GM21786 (cell line): ENCODE measurements around the gene RBFOX2.

Experiments used
- ATAC-seq: cut with Tn5 transposase; IDR thresholded peaks from one replicate; pipeline ENCODE4 v1.9.1; 2021; ENCODE audit not compliant: unreplicated experiment

Gene RBFOX2

GRCh38 chr22:35903571-35904335 is 124.9 kb downstream of the RBFOX2 start:
- no peak for ATAC-seq

- ATAC-seq, result no peak
Observed at GRCh38 chr22:35900483-35901168, 128.0 kb downstream of the RBFOX2 start.

- no peak for ATAC-seq
Observed at GRCh38 chr22:35899736-35900135, 128.9 kb downstream of the RBFOX2 start.

- no peak for ATAC-seq
Observed at GRCh38 chr22:35896111-35896705, 132.4 kb downstream of the RBFOX2 start.

GRCh38 chr22:35894937-35895708 is 133.5 kb downstream of the RBFOX2 start:
- ATAC-seq, result no peak

GRCh38 chr22:35894464-35894878 is 134.2 kb downstream of the RBFOX2 start:
- no peak for ATAC-seq

- no peak for ATAC-seq
Observed at GRCh38 chr22:35893698-35894097, 134.9 kb downstream of the RBFOX2 start.

- ATAC-seq, result no peak
Observed at GRCh38 chr22:35892192-35892591, 136.4 kb downstream of the RBFOX2 start.

- ATAC-seq, result no peak
Observed at GRCh38 chr22:35891442-35891841, 137.2 kb downstream of the RBFOX2 start.

GRCh38 chr22:35889071-35889470 is 139.6 kb downstream of the RBFOX2 start:
- no peak for ATAC-seq

GRCh38 chr22:35888181-35888870 is 140.3 kb downstream of the RBFOX2 start:
- no peak for ATAC-seq

- ATAC-seq, result no peak
Observed at GRCh38 chr22:35887296-35887875, 141.2 kb downstream of the RBFOX2 start.

- no peak for ATAC-seq
Observed at GRCh38 chr22:35886309-35886708, 142.3 kb downstream of the RBFOX2 start.

- no peak for ATAC-seq
Observed at GRCh38 chr22:35884529-35884928, 144.1 kb downstream of the RBFOX2 start.

- no peak for ATAC-seq
Observed at GRCh38 chr22:35883031-35883620, 145.5 kb downstream of the RBFOX2 start.

GRCh38 chr22:35882211-35883030 is 146.2 kb downstream of the RBFOX2 start:
- no peak for ATAC-seq

GRCh38 chr22:35879351-35879750 is 149.3 kb downstream of the RBFOX2 start:
- ATAC-seq, result no peak

GRCh38 chr22:35873426-35873825 is 155.2 kb downstream of the RBFOX2 start:
- ATAC-seq, result no peak

GRCh38 chr22:35872451-35872850 is 156.2 kb downstream of the RBFOX2 start:
- no peak for ATAC-seq
